Measurements from ENCODE around the gene MSMP. TPM values are rescaled to one million over a fixed set of nuclear protein-coding genes. Genes with fewer than 3 reads are reported as not detected.

MSMP gene
- polyA plus RNA-seq, 3 donors from 2014 or later, result 1.3 TPM; not detected in 2

GRCh38 chr9:35790025-35790384, 35.9 kb upstream of the MSMP start:
- H3K9me3 Mint-ChIP-seq, result no peaks in the 10 kb centered on the region
- peaks cover 12 to 25% (median 22%) of the 10 kb centered on the region in 3 donors for H3K36me3 Mint-ChIP-seq
- peaks cover 0 to 4% (median 3%) of the 10 kb centered on the region in 3 donors for H3K27me3 Mint-ChIP-seq (ENCODE audit: low read depth in 3 of 3)
- peaks cover 2 to 5% of the 10 kb centered on the region in 2 donors for H3K4me1 Mint-ChIP-seq
- DNase-seq, result no peak
- no peak overlapping the region for H3K4me3 Mint-ChIP-seq
- H3K27ac Mint-ChIP-seq, result no peak overlapping the region

GRCh38 chr9:35789541-35789940, 35.5 kb upstream of the MSMP start:
- Mint-ChIP-seq H3K27me3 (ENCODE audit: low read depth in 3 of 3) (peaks cover 0 to 4% (median 2%) of the 10 kb centered on the region in 3 donors), H3K4me1 (peaks cover 2 to 5% of the 10 kb centered on the region in 2 donors), H3K27ac (no peak overlapping the region), H3K36me3 (peaks cover 15 to 25% (median 21%) of the 10 kb centered on the region in 3 donors), H3K4me3 (no peak overlapping the region), H3K9me3 (no peaks in the 10 kb centered on the region)
- no peak for DNase-seq

- Mint-ChIP-seq H3K27me3 (ENCODE audit: low read depth in 3 of 3) (no peaks in the 10 kb centered on the region), H3K9me3 (no peaks in the 10 kb centered on the region), H3K36me3 (peaks cover 25 to 37% (median 27%) of the 10 kb centered on the region in 3 donors), H3K4me1 (no peaks in the 10 kb centered on the region), H3K4me3 (no peak overlapping the region), H3K27ac (no peak overlapping the region)
- DNase-seq, result no peak
Measured at GRCh38 chr9:35783418-35783817, 29.3 kb upstream of the MSMP start.

GRCh38 chr9:35781066-35781465, 27.0 kb upstream of the MSMP start:
- H3K9me3 Mint-ChIP-seq, result no peaks in the 10 kb centered on the region
- H3K27ac Mint-ChIP-seq, result no peak overlapping the region
- DNase-seq, result no peak
- no peaks in the 10 kb centered on the region for H3K27me3 Mint-ChIP-seq (ENCODE audit: low read depth in 3 of 3)
- no peaks in the 10 kb centered on the region for H3K4me1 Mint-ChIP-seq
- H3K36me3 Mint-ChIP-seq, result peaks cover 18 to 26% (median 19%) of the 10 kb centered on the region in 3 donors
- no peak overlapping the region for H3K4me3 Mint-ChIP-seq

- no peak for DNase-seq
- no peaks in the 10 kb centered on the region for H3K9me3 Mint-ChIP-seq
- no peak overlapping the region for H3K27ac Mint-ChIP-seq
- peaks cover 2 to 13% (median 8%) of the 10 kb centered on the region in 3 donors for H3K36me3 Mint-ChIP-seq
- H3K27me3 Mint-ChIP-seq (ENCODE audit: low read depth in 3 of 3), result peaks cover 0 to 2% (median 0%) of the 10 kb centered on the region in 3 donors
- H3K4me3 Mint-ChIP-seq, result no peak overlapping the region
- no peaks in the 10 kb centered on the region for H3K4me1 Mint-ChIP-seq
Measured at GRCh38 chr9:35778496-35778895, 24.4 kb upstream of the MSMP start.

- Mint-ChIP-seq H3K9me3 (no peaks in the 10 kb centered on the region), H3K4me1 (no peaks in the 10 kb centered on the region), H3K27ac (peak overlapping the region in 1 of 6 donors; percentile 11), H3K27me3 (ENCODE audit: low read depth in 3 of 3) (peaks cover 0 to 2% (median 0%) of the 10 kb centered on the region in 3 donors), H3K36me3 (peaks cover 0 to 9% (median 4%) of the 10 kb centered on the region in 3 donors), H3K4me3 (no peak overlapping the region)
- no peak for DNase-seq
Measured at GRCh38 chr9:35776018-35776417, 21.9 kb upstream of the MSMP start.

- H3K4me1 Mint-ChIP-seq, result no peaks in the 10 kb centered on the region
- H3K4me3 Mint-ChIP-seq, result no peak overlapping the region
- DNase-seq, result no peak
- H3K27ac Mint-ChIP-seq, result no peak overlapping the region
- no peaks in the 10 kb centered on the region for H3K9me3 Mint-ChIP-seq
- H3K27me3 Mint-ChIP-seq (ENCODE audit: low read depth in 3 of 3), result peaks cover 0 to 2% (median 0%) of the 10 kb centered on the region in 3 donors
- peaks cover 0 to 7% (median under 1%) of the 10 kb centered on the region in 3 donors for H3K36me3 Mint-ChIP-seq
Measured at GRCh38 chr9:35774907-35775635, 21.0 kb upstream of the MSMP start.

GRCh38 chr9:35771943-35772342, 17.9 kb upstream of the MSMP start:
- H3K36me3 Mint-ChIP-seq, result no peaks in the 10 kb centered on the region
- no peak overlapping the region for H3K27ac Mint-ChIP-seq
- H3K27me3 Mint-ChIP-seq (ENCODE audit: low read depth in 3 of 3), result peaks cover 0 to 2% (median 0%) of the 10 kb centered on the region in 3 donors
- DNase-seq, result no peak
- no peak overlapping the region for H3K4me3 Mint-ChIP-seq
- H3K4me1 Mint-ChIP-seq, result no peaks in the 10 kb centered on the region
- no peaks in the 10 kb centered on the region for H3K9me3 Mint-ChIP-seq

GRCh38 chr9:35771534-35771933, 17.5 kb upstream of the MSMP start:
- no peak overlapping the region for H3K27ac Mint-ChIP-seq

GRCh38 chr9:35771075-35771433, 17.0 kb upstream of the MSMP start:
- no peaks in the 10 kb centered on the region for H3K4me1 Mint-ChIP-seq
- H3K9me3 Mint-ChIP-seq, result no peaks in the 10 kb centered on the region
- H3K36me3 Mint-ChIP-seq, result no peaks in the 10 kb centered on the region
- H3K4me3 Mint-ChIP-seq, result no peak overlapping the region
- peaks cover 0 to 2% (median 0%) of the 10 kb centered on the region in 3 donors for H3K27me3 Mint-ChIP-seq (ENCODE audit: low read depth in 3 of 3)
- no peak for DNase-seq
- H3K27ac Mint-ChIP-seq, result no peak overlapping the region

More at GRCh38 chr9:35771534-35771933, 17.5 kb upstream of the MSMP start:
- no peak for DNase-seq
- no peaks in the 10 kb centered on the region for H3K4me1 Mint-ChIP-seq
- H3K27me3 Mint-ChIP-seq (ENCODE audit: low read depth in 3 of 3), result peaks cover 0 to 2% (median 0%) of the 10 kb centered on the region in 3 donors
- H3K36me3 Mint-ChIP-seq, result no peaks in the 10 kb centered on the region
- no peaks in the 10 kb centered on the region for H3K9me3 Mint-ChIP-seq
- no peak overlapping the region for H3K4me3 Mint-ChIP-seq

- Mint-ChIP-seq H3K36me3 (no peaks in the 10 kb centered on the region), H3K9me3 (no peaks in the 10 kb centered on the region), H3K4me3 (no peak overlapping the region), H3K4me1 (no peaks in the 10 kb centered on the region), H3K27ac (no peak overlapping the region), H3K27me3 (ENCODE audit: low read depth in 3 of 3) (peaks cover 0 to 2% (median 0%) of the 10 kb centered on the region in 3 donors)
- no peak for DNase-seq
Measured at GRCh38 chr9:35769763-35770162, 15.7 kb upstream of the MSMP start.

GRCh38 chr9:35767458-35767857, 13.4 kb upstream of the MSMP start:
- Mint-ChIP-seq H3K4me3 (no peak overlapping the region), H3K36me3 (no peaks in the 10 kb centered on the region), H3K27me3 (ENCODE audit: low read depth in 3 of 3) (no peaks in the 10 kb centered on the region), H3K4me1 (peaks cover 0 to 1% of the 10 kb centered on the region in 2 donors), H3K9me3 (no peaks in the 10 kb centered on the region), H3K27ac (no peak overlapping the region)
- no peak for DNase-seq

GRCh38 chr9:35766997-35767396, 12.9 kb upstream of the MSMP start:
- Mint-ChIP-seq H3K4me1 (peaks cover 0 to 1% of the 10 kb centered on the region in 2 donors), H3K27ac (no peak overlapping the region), H3K4me3 (no peak overlapping the region), H3K27me3 (ENCODE audit: low read depth in 3 of 3) (no peaks in the 10 kb centered on the region), H3K36me3 (no peaks in the 10 kb centered on the region), H3K9me3 (no peaks in the 10 kb centered on the region)
- no peak for DNase-seq

- Mint-ChIP-seq H3K4me1 (peaks cover 7 to 12% of the 10 kb centered on the region in 2 donors), H3K9me3 (no peaks in the 10 kb centered on the region), H3K36me3 (no peaks in the 10 kb centered on the region), H3K4me3 (no peak overlapping the region), H3K27me3 (ENCODE audit: low read depth in 3 of 3) (peaks cover 0 to 2% (median 0%) of the 10 kb centered on the region in 3 donors), H3K27ac (no peak overlapping the region)
- DNase-seq, result no peak
Measured at GRCh38 chr9:35763803-35764202, 9.7 kb upstream of the MSMP start.

- no peaks in the 10 kb centered on the region for H3K36me3 Mint-ChIP-seq
- H3K4me1 Mint-ChIP-seq, result peaks cover 12 to 19% of the 10 kb centered on the region in 2 donors
- no peak for DNase-seq
- H3K9me3 Mint-ChIP-seq, result no peaks in the 10 kb centered on the region
- H3K27me3 Mint-ChIP-seq (ENCODE audit: low read depth in 3 of 3), result peaks cover 0 to 2% (median 0%) of the 10 kb centered on the region in 3 donors
- H3K27ac Mint-ChIP-seq, result no peak overlapping the region
- H3K4me3 Mint-ChIP-seq, result no peak overlapping the region
Measured at GRCh38 chr9:35763181-35763580, 9.1 kb upstream of the MSMP start.

All from immature natural killer cell (primary cell).